HG03571 (cell line): ENCODE data around the gene TENT5C.

ENCODE experiments used
- ATAC-seq: cut with Tn5 transposase; IDR thresholded peaks from one replicate; pipeline ENCODE4 v1.9.1; 2021; ENCODE audit not compliant: unreplicated experiment

Gene TENT5C

GRCh38 chr1:117633423-117633822, 27.6 kb downstream of the TENT5C start:
- ATAC-seq = no peak

- no peak for ATAC-seq
Measured at GRCh38 chr1:117633936-117634335, 28.1 kb downstream of the TENT5C start.

GRCh38 chr1:117634631-117635030, 28.8 kb downstream of the TENT5C start:
- ATAC-seq = no peak

- no peak for ATAC-seq
Measured at GRCh38 chr1:117635805-117636204, 30.0 kb downstream of the TENT5C start.

- ATAC-seq = no peak
Measured at GRCh38 chr1:117636637-117637425, 31.0 kb downstream of the TENT5C start.

- ATAC-seq = no peak
Measured at GRCh38 chr1:117638141-117638540, 32.3 kb downstream of the TENT5C start.

GRCh38 chr1:117638759-117639158, 32.9 kb downstream of the TENT5C start:
- ATAC-seq = no peak

- ATAC-seq = no peak
Measured at GRCh38 chr1:117639741-117640140, 33.9 kb downstream of the TENT5C start.

GRCh38 chr1:117641536-117641935, 35.7 kb downstream of the TENT5C start:
- ATAC-seq = no peak

- no peak for ATAC-seq
Measured at GRCh38 chr1:117642963-117643362, 37.1 kb downstream of the TENT5C start.

GRCh38 chr1:117643601-117644000, 37.8 kb downstream of the TENT5C start:
- ATAC-seq = no peak

- ATAC-seq = no peak
Measured at GRCh38 chr1:117644696-117645311, 39.0 kb downstream of the TENT5C start.

- no peak for ATAC-seq
Measured at GRCh38 chr1:117645343-117645742, 39.5 kb downstream of the TENT5C start.

GRCh38 chr1:117646007-117646811, 40.4 kb downstream of the TENT5C start:
- no peak for ATAC-seq

GRCh38 chr1:117646956-117647355, 41.1 kb downstream of the TENT5C start:
- no peak for ATAC-seq

- ATAC-seq = no peak
Measured at GRCh38 chr1:117648015-117648414, 42.2 kb downstream of the TENT5C start.

- ATAC-seq = no peak
Measured at GRCh38 chr1:117650840-117651568, 45.2 kb downstream of the TENT5C start.

- no peak for ATAC-seq
Measured at GRCh38 chr1:117651616-117652015, 45.8 kb downstream of the TENT5C start.

GRCh38 chr1:117652421-117652820, 46.6 kb downstream of the TENT5C start:
- ATAC-seq = no peak

GRCh38 chr1:117653195-117653594, 47.3 kb downstream of the TENT5C start:
- ATAC-seq = no peak
